Natural killer cell (primary cell): Measurements from ENCODE around the gene BEST1. TPM values are rescaled to one million over a fixed set of nuclear protein-coding genes. Genes with fewer than 3 reads are reported as not detected.

Experiments used
- ATAC-seq, 3 donors: fragments of 150-1000 bp in 2 of 3; fragments of 200-7000 bp in 1 of 3; cut with Tn5 transposase; 1 replicate in 1 of 3; 2 replicates in 2 of 3; pipeline ENCODE4 v1.10.0; 2021; ENCODE audit warnings: mild to moderate bottlenecking in 2 of 3, moderate library complexity in 2 of 3
- DNase-seq, 2 donors: peaks; one replicate each; pipeline versions ENCODE4 v3.0.0 to v3.0.0-alpha.2; 2013 to 2021; ENCODE audit warnings: mixed read lengths in 1 of 2
- H3K27ac ChIP-seq: one replicate; pipeline ENCODE4 v1.5.1; 2013; ENCODE audit warnings: mild to moderate bottlenecking, low read length
- H3K27me3 ChIP-seq: one replicate; pipeline ENCODE4 v1.6.1; 2013; ENCODE audit warnings: low read length; ENCODE audit not compliant: control insufficient read depth, insufficient read depth
- H3K36me3 ChIP-seq: one replicate; pipeline ENCODE4 v1.6.1; 2013; ENCODE audit warnings: low read length; ENCODE audit not compliant: control insufficient read depth, insufficient read depth
- H3K4me1 ChIP-seq: one replicate; pipeline ENCODE4 v1.6.1; 2013; ENCODE audit warnings: low read length; ENCODE audit not compliant: control insufficient read depth, insufficient read depth
- H3K4me3 ChIP-seq: one replicate; pipeline ENCODE4 v1.5.1; 2013; ENCODE audit warnings: low read length
- H3K9me3 ChIP-seq: one replicate; pipeline ENCODE4 v1.6.1; 2013; ENCODE audit warnings: low read length; ENCODE audit not compliant: control insufficient read depth, insufficient read depth
- H3K27ac Mint-ChIP-seq, 2 donors: one replicate each; pipeline ENCODE4 v1.8.0; 2022; ENCODE audit warnings: mild to moderate bottlenecking in 2 of 2, mixed read lengths in 2 of 2, moderate library complexity in 1 of 2
- H3K27me3 Mint-ChIP-seq, 2 donors: one replicate each; pipeline ENCODE4 v1.8.0; 2022; ENCODE audit warnings: low read depth in 2 of 2, mixed read lengths in 2 of 2
- H3K36me3 Mint-ChIP-seq: one replicate; pipeline ENCODE4 v1.8.0; 2022; ENCODE audit warnings: mixed read lengths
- H3K4me1 Mint-ChIP-seq, 2 donors: one replicate each; pipeline ENCODE4 v1.8.0; 2022; ENCODE audit warnings: mixed read lengths in 2 of 2
- H3K4me3 Mint-ChIP-seq: one replicate; pipeline ENCODE4 v1.8.0; 2022; ENCODE audit warnings: mild to moderate bottlenecking, moderate library complexity, mixed read lengths
- H3K9me3 Mint-ChIP-seq, 2 donors: one replicate each; pipeline ENCODE4 v1.8.0; 2022; ENCODE audit warnings: mixed read lengths in 2 of 2
- CTCF ChIP-seq: fragments of 200-600 bp; IDR thresholded peaks from one replicate; pipeline ENCODE4 v1.8.0; 2022; ENCODE audit warnings: antibody characterized with exemption
- WGBS: methylation state at CpG from one replicate; pipeline ENCODE4 v1.1.7; 2013; ENCODE audit warnings: missing lambda C conversion rate; ENCODE audit not compliant: insufficient coverage; 5-methylcytosine and 5-hydroxymethylcytosine counted together
- intact Hi-C: fragments of 100-400 bp; cut with micrococcal nuclease; formaldehyde crosslinking; loops from one replicate; pipeline ENCODE4 v1.14.2; 2022
- total RNA-seq, 4 donors: library from RNA; stranded (reverse); fragments of 120-200 nt in 1 of 4; gene quantifications; one replicate each; pipeline versions ENCODE4 v1.2.3 to v1.2.4, GENCODE V29; 2013 to 2022

The BEST1 gene
- total RNA-seq, 3 donors from 2014 or later (not counting 1 experiment from before 2014, with no cell fraction given), result 0.32 to 2.0 (median 1.4) TPM

- no peak overlapping the region for H3K27ac Mint-ChIP-seq
- ATAC-seq, result no peak
- 83% methylated on average over 7 of the region's 7 CpGs for WGBS
- peaks cover 7 to 22% of the 10 kb centered on the region in 2 donors for H3K27me3 Mint-ChIP-seq
- H3K4me3 Mint-ChIP-seq, result no peak overlapping the region
- no peaks in the 10 kb centered on the region for H3K36me3 Mint-ChIP-seq
- Histone ChIP-seq H3K36me3 (no peaks in the 10 kb centered on the region), H3K27me3 (no peaks in the 10 kb centered on the region), H3K4me3 (no peak overlapping the region), H3K27ac (no peak overlapping the region), H3K9me3 (no peaks in the 10 kb centered on the region), H3K4me1 (peaks cover 5% of the 10 kb centered on the region)
- no peak for DNase-seq
- intact Hi-C loops, result no loop called here
- H3K9me3 Mint-ChIP-seq, result no peaks in the 10 kb centered on the region
- H3K4me1 Mint-ChIP-seq, result peaks cover 0 to 6% of the 10 kb centered on the region in 2 donors
- no peak for TF ChIP-seq CTCF
These were observed 38.9 kb upstream of the BEST1 start for GRCh38 chr11:61911128-61911700.

GRCh38 chr11:61911701-61912529 lies 38.2 kb upstream of the BEST1 start:
- Mint-ChIP-seq H3K36me3 (no peaks in the 10 kb centered on the region), H3K27ac (no peak overlapping the region), H3K4me3 (no peak overlapping the region), H3K27me3 (peaks cover 7 to 27% of the 10 kb centered on the region in 2 donors), H3K9me3 (no peaks in the 10 kb centered on the region), H3K4me1 (peaks cover 0 to 6% of the 10 kb centered on the region in 2 donors)
- no peak for TF ChIP-seq CTCF
- WGBS, result 73% methylated on average over 17 of the region's 17 CpGs
- Histone ChIP-seq H3K27me3 (peaks cover 5% of the 10 kb centered on the region), H3K36me3 (no peaks in the 10 kb centered on the region), H3K27ac (no peak overlapping the region), H3K4me1 (peaks cover 6% of the 10 kb centered on the region), H3K9me3 (no peaks in the 10 kb centered on the region), H3K4me3 (no peak overlapping the region)
- ATAC-seq (no peak), DNase-seq (no peak)
- intact Hi-C loops, result no loop called here

- Histone ChIP-seq H3K36me3 (no peaks in the 10 kb centered on the region), H3K4me3 (no peak overlapping the region), H3K9me3 (no peaks in the 10 kb centered on the region), H3K4me1 (peaks cover 7% of the 10 kb centered on the region), H3K27ac (no peak overlapping the region), H3K27me3 (peaks cover 5% of the 10 kb centered on the region)
- Mint-ChIP-seq H3K27ac (peak overlapping the region in 1 of 2 donors; percentile 27), H3K9me3 (no peaks in the 10 kb centered on the region), H3K36me3 (no peaks in the 10 kb centered on the region), H3K4me1 (peaks cover 0 to 6% of the 10 kb centered on the region in 2 donors), H3K4me3 (no peak overlapping the region), H3K27me3 (peaks cover 7 to 27% of the 10 kb centered on the region in 2 donors)
- ATAC-seq (peak in 1 of 3 donors; percentile 52), DNase-seq (no peak)
- 47% methylated on average over 6 of the region's 6 CpGs for WGBS
- intact Hi-C loops, result no loop called here
- TF ChIP-seq CTCF, result no peak
These were observed 37.6 kb upstream of the BEST1 start for GRCh38 chr11:61912530-61912898.
